ENCODE data around the gene GMEB2. TPM values are rescaled to one million over a fixed set of nuclear protein-coding genes. Genes with fewer than 3 reads are reported as not detected.
A peak's percentile ranks its signal among the peaks of the same experiment; 100 is the strongest.

The GMEB2 gene
- total and polyA plus RNA-seq, 2 donors = 9.3 to 16.3 TPM

DNA sequence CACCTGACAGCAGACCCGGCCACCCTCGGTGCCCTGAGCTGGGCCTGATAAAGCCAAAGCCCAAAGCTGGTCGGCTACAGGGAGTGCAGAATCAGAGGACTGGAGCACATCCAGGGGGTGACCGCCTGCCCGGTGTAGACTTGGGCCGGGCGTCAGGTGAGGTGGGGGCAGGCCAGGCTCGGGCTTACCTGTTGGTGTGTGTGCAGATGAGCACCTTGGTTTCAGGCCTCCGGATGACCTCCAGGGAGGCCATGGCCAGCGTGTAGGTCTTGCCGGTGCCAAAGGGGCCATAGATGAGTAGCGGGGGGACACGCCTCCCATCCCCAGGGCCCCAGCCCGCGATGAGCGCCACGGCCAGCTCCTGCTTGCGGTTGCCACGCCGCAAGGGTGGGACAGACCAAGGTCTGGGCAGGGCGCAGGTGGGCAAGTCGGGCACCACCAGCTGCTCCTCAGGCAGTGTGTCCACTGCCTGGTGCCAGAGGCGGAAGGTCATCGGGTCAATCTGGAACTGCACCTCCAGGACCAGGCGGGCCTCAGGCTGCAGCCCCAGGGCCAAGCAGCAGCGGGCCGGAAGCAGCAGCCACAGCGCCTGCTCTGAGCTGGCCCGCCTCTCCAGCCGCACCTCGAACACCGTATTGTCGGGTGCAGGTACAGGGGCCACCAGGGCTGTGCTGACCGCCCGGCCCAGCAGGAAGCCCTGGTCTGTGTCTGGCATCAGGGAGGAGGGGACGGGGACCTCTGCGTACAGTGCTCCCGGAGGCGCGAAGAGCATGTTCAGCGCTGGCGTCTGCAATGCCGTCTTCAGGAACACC is 58.5 kb downstream of the GMEB2 start:
- H3K4me1 ChIP-seq (ENCODE audit: control insufficient read depth in 2 of 2, insufficient read depth in 2 of 2, low read length in 2 of 2) = peaks cover 17 to 19% of the 10 kb centered on the region in 2 donors
- peaks cover 5 to 36% of the 10 kb centered on the region in 2 donors for H3K27me3 ChIP-seq (ENCODE audit: control insufficient read depth in 2 of 2, insufficient read depth in 1 of 2, low read length in 1 of 2)
- H3K9me3 ChIP-seq (ENCODE audit: control insufficient read depth in 2 of 2, insufficient read depth in 1 of 2, low read length in 1 of 2) = peaks cover 0 to 9% of the 10 kb centered on the region in 2 donors
- H3K36me3 ChIP-seq (ENCODE audit: control insufficient read depth in 2 of 2, insufficient read depth in 2 of 2, low read length in 1 of 2) = peaks cover 0 to 16% of the 10 kb centered on the region in 2 donors
- H3K27ac ChIP-seq (ENCODE audit: low read depth in 1 of 2, low read length in 1 of 2) = no peak overlapping the region
- WGBS = 38% methylated on average over 43 of the region's 43 CpGs
- no peak for DNase-seq (ENCODE audit: low read depth in 6 of 9, low spot score in 9 of 9)
- no peak overlapping the region for H3K4me3 ChIP-seq (ENCODE audit: low read length in 2 of 2)

DNA sequence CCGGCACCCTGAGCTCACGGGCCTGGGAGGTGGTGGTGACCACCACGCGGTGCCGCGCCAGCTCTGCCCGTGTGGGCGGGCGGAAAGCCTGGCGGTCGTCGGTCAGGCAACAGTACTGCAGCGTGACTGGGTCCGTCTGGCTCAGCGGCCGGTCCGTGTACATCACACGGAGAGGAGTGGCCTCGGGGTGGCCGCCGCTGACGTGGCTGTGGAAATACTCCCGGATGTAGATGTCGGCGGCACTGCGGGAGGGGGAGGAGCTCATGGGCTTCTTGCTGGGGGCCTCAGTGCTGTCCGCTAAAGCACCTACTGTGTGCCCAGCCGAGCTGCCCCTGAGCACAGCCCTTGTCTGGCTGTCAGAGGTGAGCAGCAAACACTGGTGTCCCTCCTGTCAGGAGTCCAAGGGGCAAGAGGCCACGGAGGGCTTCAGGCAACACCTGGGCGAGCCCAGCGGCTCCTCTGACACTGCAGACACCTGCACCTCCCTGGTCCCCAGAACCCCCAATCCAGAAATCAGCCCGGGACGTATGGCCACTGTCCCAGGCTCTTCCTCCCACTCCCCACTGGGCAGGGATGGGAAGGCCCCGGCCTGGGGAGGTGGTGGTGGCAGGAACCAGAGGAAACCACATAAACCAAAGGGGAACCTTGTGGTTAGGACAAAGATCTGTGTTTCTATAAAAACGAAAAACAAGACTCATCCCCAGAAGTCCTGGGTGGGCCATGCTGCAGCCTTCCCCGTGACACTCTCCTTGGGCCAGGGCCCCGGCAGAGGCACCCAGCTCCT is 59.3 kb downstream of the GMEB2 start:
- 36% methylated on average over 37 of the region's 37 CpGs for WGBS
- H3K27me3 ChIP-seq (ENCODE audit: control insufficient read depth in 2 of 2, insufficient read depth in 1 of 2, low read length in 1 of 2) = peaks cover 5 to 31% of the 10 kb centered on the region in 2 donors
- peaks cover 15% of the 10 kb centered on the region in 2 donors for H3K4me1 ChIP-seq (ENCODE audit: control insufficient read depth in 2 of 2, insufficient read depth in 2 of 2, low read length in 2 of 2)
- DNase-seq (ENCODE audit: low read depth in 6 of 9, low spot score in 9 of 9) = peak in 2 of 9 donors; percentile 18 to 45
- no peak overlapping the region for H3K4me3 ChIP-seq (ENCODE audit: low read length in 2 of 2)
- H3K27ac ChIP-seq (ENCODE audit: low read depth in 1 of 2, low read length in 1 of 2) = no peak overlapping the region
- H3K9me3 ChIP-seq (ENCODE audit: control insufficient read depth in 2 of 2, insufficient read depth in 1 of 2, low read length in 1 of 2) = peaks cover 0 to 7% of the 10 kb centered on the region in 2 donors
- peaks cover 0 to 21% of the 10 kb centered on the region in 2 donors for H3K36me3 ChIP-seq (ENCODE audit: control insufficient read depth in 2 of 2, insufficient read depth in 2 of 2, low read length in 1 of 2)

DNA sequence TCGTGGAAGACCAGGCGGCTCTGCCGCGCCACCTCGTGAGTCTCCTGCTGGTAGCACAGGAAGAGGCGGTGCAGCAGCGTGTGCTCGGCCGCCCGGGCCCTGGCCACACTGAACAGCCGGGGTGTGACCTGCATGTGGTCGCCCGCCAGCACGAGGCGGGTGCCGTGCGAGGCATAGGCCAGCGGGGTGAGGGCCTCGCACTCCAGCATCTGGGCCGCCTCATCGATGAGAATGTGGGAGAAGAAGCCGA is 59.8 kb downstream of the GMEB2 start:
- H3K27ac ChIP-seq (ENCODE audit: low read depth in 1 of 2, low read length in 1 of 2) = no peak overlapping the region
- H3K4me1 ChIP-seq (ENCODE audit: control insufficient read depth in 2 of 2, insufficient read depth in 2 of 2, low read length in 2 of 2) = peaks cover 15% of the 10 kb centered on the region in 2 donors
- DNase-seq (ENCODE audit: low read depth in 6 of 9, low spot score in 9 of 9) = no peak
- peaks cover 0 to 18% of the 10 kb centered on the region in 2 donors for H3K36me3 ChIP-seq (ENCODE audit: control insufficient read depth in 2 of 2, insufficient read depth in 2 of 2, low read length in 1 of 2)
- H3K4me3 ChIP-seq (ENCODE audit: low read length in 2 of 2) = no peak overlapping the region
- peaks cover 4 to 31% of the 10 kb centered on the region in 2 donors for H3K27me3 ChIP-seq (ENCODE audit: control insufficient read depth in 2 of 2, insufficient read depth in 1 of 2, low read length in 1 of 2)
- peaks cover 0 to 7% of the 10 kb centered on the region in 2 donors for H3K9me3 ChIP-seq (ENCODE audit: control insufficient read depth in 2 of 2, insufficient read depth in 1 of 2, low read length in 1 of 2)
- WGBS = 91% methylated on average over 22 of the region's 22 CpGs

DNA sequence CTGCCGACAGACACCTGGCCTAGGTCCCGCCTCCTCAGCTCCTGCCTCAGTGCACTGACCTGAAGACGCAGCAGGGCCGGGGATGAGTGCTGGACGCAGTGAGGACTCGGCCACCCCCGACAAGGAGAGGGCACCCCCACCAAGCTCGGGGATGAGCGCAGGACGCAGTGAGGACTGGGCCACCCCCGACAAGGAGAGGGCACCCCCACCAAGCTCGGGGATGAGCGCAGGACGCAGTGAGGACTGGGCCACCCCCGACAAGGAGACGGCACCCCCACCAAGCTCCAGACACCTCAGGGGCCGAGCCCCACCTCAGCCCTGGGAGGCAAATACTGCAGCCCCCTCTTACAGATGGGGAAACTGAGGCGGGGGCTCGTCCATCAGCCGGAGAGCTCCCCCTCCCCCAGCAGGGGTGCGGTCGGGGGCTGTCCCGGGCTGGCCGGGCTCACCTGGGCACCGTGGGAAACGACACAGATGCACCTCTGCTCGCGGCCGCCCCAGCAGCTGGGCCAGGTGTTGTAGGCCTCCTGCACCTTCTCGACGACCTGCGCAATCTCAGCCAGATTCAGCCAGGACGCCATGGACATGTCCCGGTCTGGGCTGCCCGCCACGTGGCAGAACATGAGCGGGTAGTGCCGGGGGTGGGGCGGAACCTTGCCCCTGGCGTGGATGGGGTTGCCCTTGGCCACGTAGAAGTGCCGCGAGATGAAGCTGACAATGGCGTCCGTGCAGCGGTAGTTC is 60.3 kb downstream of the GMEB2 start:
- 92% methylated on average over 46 of the region's 46 CpGs for WGBS
- Histone ChIP-seq H3K9me3 (ENCODE audit: control insufficient read depth in 2 of 2, insufficient read depth in 1 of 2, low read length in 1 of 2) (peaks cover 0 to 7% of the 10 kb centered on the region in 2 donors), H3K27me3 (ENCODE audit: control insufficient read depth in 2 of 2, insufficient read depth in 1 of 2, low read length in 1 of 2) (peaks cover 2 to 28% of the 10 kb centered on the region in 2 donors), H3K36me3 (ENCODE audit: control insufficient read depth in 2 of 2, insufficient read depth in 2 of 2, low read length in 1 of 2) (peaks cover 0 to 17% of the 10 kb centered on the region in 2 donors), H3K4me3 (ENCODE audit: low read length in 2 of 2) (no peak overlapping the region), H3K27ac (ENCODE audit: low read depth in 1 of 2, low read length in 1 of 2) (no peak overlapping the region), H3K4me1 (ENCODE audit: control insufficient read depth in 2 of 2, insufficient read depth in 2 of 2, low read length in 2 of 2) (peaks cover 15% of the 10 kb centered on the region in 2 donors)
- DNase-seq (ENCODE audit: low read depth in 6 of 9, low spot score in 9 of 9) = no peak

DNA sequence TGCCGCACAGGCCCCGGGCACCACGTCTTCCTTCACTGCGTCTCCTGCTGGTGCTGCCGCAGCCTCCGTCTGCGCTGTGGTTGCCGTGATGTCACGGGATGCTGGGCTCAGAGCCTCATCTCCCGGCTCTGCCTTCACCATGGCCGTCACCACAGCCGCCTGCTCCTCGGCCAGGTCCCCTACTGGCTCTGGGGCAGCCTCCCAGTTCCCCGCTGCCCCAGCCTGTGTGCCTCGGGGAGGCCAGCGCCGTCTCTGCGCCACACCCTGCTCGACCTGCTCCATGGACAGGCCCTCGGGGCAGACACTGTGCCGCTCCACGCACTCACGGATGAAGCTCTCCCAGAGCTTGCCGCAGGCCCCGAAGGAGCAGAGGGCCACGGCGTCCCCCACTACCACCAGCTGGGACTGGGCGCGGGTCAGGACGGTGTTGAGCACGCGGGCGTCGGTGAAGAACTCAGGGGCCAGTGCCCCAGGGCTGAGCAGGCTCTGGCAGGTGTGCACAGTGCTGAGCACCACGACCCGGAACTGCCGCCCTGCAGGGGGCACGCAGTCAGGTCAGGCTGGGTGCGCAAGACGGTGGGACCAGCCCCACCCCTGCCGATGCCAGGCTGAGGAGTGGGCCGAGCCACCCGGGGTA is 61.1 kb downstream of the GMEB2 start:
- WGBS = 98% methylated on average over 43 of the region's 43 CpGs
- H3K27ac ChIP-seq (ENCODE audit: low read depth in 1 of 2, low read length in 1 of 2) = no peak overlapping the region
- H3K4me1 ChIP-seq (ENCODE audit: control insufficient read depth in 2 of 2, insufficient read depth in 2 of 2, low read length in 2 of 2) = peaks cover 15% of the 10 kb centered on the region in 2 donors
- no peak for DNase-seq (ENCODE audit: low read depth in 6 of 9, low spot score in 9 of 9)
- H3K9me3 ChIP-seq (ENCODE audit: control insufficient read depth in 2 of 2, insufficient read depth in 1 of 2, low read length in 1 of 2) = peaks cover 0 to 7% of the 10 kb centered on the region in 2 donors
- H3K4me3 ChIP-seq (ENCODE audit: low read length in 2 of 2) = no peak overlapping the region
- H3K27me3 ChIP-seq (ENCODE audit: control insufficient read depth in 2 of 2, insufficient read depth in 1 of 2, low read length in 1 of 2) = peaks cover 2 to 28% of the 10 kb centered on the region in 2 donors
- H3K36me3 ChIP-seq (ENCODE audit: control insufficient read depth in 2 of 2, insufficient read depth in 2 of 2, low read length in 1 of 2) = peaks cover 4 to 21% of the 10 kb centered on the region in 2 donors

DNA sequence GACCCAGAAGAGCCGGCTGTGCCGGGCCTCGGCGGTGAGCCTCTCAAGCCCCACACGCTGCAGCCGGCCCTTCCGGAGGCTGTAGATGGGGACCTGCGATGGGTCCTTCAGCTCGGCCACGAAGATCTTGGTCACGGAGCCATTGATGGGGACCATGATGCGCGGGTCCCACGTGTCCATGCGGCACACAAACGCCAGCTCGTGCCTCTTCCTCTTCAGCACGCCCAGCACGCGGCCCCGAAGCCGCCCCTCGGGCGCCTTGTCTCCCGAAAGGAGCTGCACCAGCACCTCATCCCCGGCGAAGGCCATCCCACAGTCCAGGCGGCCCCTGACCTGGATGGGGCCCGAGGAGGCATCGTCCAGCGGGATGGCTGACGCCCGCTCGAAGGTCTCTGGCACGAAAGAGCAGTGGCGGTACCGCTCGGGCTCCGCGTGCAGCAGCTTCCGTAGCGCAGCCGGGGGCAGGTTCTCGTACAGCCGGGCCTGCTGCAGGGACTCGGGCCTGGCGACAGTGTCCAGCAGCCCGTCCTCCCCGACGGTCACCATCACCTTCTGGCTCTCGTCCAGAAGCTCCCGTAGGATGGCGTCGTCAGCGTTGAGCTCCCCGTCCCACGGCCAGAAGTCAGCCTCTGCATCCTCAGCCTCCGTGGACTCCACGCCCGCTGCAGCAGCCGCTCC is 61.7 kb downstream of the GMEB2 start:
- Histone ChIP-seq H3K27ac (ENCODE audit: low read depth in 1 of 2, low read length in 1 of 2) (no peak overlapping the region), H3K36me3 (ENCODE audit: control insufficient read depth in 2 of 2, insufficient read depth in 2 of 2, low read length in 1 of 2) (peaks cover 4 to 25% of the 10 kb centered on the region in 2 donors), H3K4me3 (ENCODE audit: low read length in 2 of 2) (no peak overlapping the region), H3K27me3 (ENCODE audit: control insufficient read depth in 2 of 2, insufficient read depth in 1 of 2, low read length in 1 of 2) (peaks cover 2 to 28% of the 10 kb centered on the region in 2 donors), H3K4me1 (ENCODE audit: control insufficient read depth in 2 of 2, insufficient read depth in 2 of 2, low read length in 2 of 2) (peaks cover 15% of the 10 kb centered on the region in 2 donors), H3K9me3 (ENCODE audit: control insufficient read depth in 2 of 2, insufficient read depth in 1 of 2, low read length in 1 of 2) (peaks cover 0 to 7% of the 10 kb centered on the region in 2 donors)
- no peak for DNase-seq (ENCODE audit: low read depth in 6 of 9, low spot score in 9 of 9)
- WGBS = 97% methylated on average over 61 of the region's 61 CpGs

DNA sequence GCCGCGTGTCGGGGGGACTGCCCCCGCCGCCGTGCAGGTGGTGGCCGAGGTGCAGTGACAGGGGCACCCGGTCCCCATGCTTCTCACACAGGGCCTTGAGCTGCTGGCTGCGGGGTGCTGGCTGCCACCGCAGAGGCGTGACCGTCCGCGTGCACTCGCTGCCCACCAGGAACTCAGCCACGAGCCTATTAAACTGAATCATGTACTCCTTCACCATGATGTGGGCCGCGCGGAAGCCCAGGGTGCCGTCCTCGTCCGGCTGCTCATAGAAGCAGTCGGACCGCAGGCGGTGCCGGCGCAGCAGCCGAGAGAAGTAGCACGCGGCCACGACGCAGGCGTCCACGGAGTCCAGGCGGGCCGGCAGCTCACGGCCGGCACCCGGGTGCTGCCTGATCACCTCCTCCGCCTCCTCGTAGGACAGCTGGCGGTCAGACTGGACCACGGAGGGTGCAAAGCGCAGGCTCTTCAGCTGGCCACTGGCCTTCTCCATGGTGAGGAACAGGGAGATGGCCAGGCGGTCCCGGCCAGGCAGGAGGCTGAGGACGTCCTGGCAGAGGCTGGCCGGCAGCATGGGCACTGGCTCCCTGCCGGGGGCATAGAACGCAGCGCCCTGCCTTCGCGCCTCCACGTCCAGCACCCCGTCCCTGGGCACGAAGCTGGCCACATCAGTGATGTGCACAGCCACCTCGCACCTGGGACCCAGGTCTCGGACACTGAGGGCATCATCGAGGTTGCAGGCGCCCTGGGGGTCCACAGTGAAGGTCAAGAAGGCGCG is 62.7 kb downstream of the GMEB2 start:
- Histone ChIP-seq H3K4me1 (ENCODE audit: control insufficient read depth in 2 of 2, insufficient read depth in 2 of 2, low read length in 2 of 2) (peaks cover 15% of the 10 kb centered on the region in 2 donors), H3K9me3 (ENCODE audit: control insufficient read depth in 2 of 2, insufficient read depth in 1 of 2, low read length in 1 of 2) (peaks cover 0 to 7% of the 10 kb centered on the region in 2 donors), H3K4me3 (ENCODE audit: low read length in 2 of 2) (no peak overlapping the region), H3K27me3 (ENCODE audit: control insufficient read depth in 2 of 2, insufficient read depth in 1 of 2, low read length in 1 of 2) (peaks cover 2 to 23% of the 10 kb centered on the region in 2 donors), H3K27ac (ENCODE audit: low read depth in 1 of 2, low read length in 1 of 2) (no peak overlapping the region), H3K36me3 (ENCODE audit: control insufficient read depth in 2 of 2, insufficient read depth in 2 of 2, low read length in 1 of 2) (peaks cover 4 to 28% of the 10 kb centered on the region in 2 donors)
- 98% methylated on average over 62 of the region's 62 CpGs for WGBS
- no peak for DNase-seq (ENCODE audit: low read depth in 6 of 9, low spot score in 9 of 9)

Measured in thymus (tissue), 11 donors.